LNCAP (cell line): ENCODE measurements around the gene PRRC2B.

Experiments
- CTCF ChIP-seq: fragments of 450-650 bp; IDR thresholded peaks from 2 replicates; pipeline ENCODE4 v1.5.1; 2017; ENCODE audit warnings: mild to moderate bottlenecking

Gene PRRC2B

DNA sequence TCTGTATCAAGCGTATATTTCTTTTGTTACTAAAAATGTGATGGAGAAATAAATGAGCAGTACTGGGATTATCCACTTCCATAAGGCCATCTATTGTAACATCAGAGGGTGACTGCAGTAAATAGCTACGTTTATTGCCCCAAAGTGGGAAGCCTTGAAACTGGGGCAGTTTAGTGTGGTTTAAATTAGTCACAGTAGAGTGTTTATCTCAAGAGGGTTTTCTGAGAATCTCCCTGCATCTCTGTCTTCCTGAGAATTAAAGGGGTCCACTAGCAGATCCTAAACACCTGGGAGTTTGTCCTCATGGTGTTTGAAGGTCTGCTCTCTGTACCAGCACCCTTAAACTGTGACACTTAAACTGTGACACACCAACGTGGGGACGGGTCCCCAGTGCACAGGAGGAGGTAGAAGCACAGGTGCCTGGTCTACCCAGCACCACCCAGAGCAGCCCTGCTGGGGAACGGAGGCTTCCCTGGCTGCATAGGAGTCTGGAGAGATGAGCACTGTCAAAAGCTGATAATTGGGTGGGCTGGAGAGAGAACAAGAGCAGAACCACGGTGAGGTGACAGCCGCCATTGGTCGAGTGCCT is 25.2 kb downstream of the PRRC2B start:
- no peak for TF ChIP-seq CTCF

DNA sequence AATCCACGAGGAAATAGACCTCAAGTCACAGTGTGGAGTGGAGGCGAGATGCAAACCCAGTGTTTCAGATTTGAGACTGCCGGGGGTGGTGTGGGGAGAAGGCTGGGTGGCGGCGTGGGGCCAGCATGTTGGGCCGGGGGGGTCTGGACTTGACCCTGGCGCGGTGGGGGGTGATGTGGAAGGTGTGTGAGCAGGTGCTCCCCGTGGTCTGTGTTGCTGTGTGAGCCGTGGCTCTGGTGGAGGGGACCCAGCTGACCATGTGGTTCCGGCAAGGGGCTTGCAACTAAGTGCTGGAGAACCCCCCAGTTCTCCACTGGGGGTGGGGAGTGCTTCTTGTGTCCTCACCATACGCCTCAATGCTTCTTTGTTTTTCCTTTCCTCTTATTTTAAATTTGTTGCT is 25.8 kb downstream of the PRRC2B start:
- TF ChIP-seq CTCF: no peak

DNA sequence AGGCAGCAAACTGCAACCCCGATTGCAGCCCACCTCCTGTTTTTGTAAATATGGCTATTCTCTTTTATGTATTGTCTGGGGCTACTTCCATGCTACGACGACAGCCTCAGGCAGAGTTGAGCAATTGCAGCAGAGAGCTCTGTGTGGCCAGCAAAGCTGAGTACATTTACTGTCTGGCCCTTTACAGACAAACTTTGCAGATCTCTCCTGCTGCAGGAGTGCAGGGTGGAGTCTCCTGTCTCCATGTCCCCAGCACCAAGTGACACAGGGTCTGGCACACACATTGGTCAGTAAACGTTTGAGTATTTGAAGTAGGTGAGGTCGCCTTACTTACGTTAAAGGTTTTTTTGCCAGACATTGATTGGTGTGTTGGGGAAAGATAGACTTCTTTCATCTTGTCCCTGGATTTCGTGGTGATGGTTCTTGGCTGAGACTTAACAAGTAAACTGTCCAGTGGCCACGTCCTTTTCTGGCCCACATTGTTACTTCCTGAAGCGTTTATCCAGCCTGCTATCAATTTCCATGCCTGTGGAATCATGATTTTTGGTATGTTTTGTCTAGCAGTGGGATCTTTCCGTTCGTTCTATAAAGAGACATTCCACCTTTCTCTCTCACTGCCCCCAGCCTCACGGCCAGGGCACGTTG is 27.2 kb downstream of the PRRC2B start:
- peak; percentile 10; the same call in 1 of the 2 replicates for TF ChIP-seq CTCF

DNA sequence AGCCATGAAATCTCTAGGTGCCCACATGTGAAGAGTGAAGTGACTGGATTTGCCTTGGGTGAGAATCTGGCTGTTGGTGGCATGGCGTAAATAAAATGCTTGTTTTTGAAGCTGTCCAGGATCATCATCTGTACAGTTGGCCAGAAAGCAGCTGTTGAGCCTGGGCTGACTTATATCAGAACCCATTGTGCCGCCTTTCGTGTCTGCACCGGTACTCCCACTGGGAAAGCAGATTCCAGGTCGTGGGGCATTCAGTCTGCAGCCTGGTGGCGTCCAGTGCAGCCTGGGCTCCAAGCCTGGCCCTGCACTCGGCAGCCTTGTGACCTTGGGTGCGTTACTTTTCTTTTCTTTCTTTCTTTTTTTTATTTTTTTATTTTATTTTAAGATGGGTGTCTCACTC is 27.8 kb downstream of the PRRC2B start:
- no peak for TF ChIP-seq CTCF

GRCh38 chr9:131422241-131422792 is 28.4 kb downstream of the PRRC2B start:
- TF ChIP-seq CTCF: peak; percentile 53; the same call in 1 of the 2 replicates

GRCh38 chr9:131423171-131423581 is 29.3 kb downstream of the PRRC2B start:
- TF ChIP-seq CTCF: no peak

GRCh38 chr9:131426545-131426944 is 32.7 kb downstream of the PRRC2B start:
- no peak for TF ChIP-seq CTCF
